ENCODE data around the gene PRPF19.

The PRPF19 gene

DNA sequence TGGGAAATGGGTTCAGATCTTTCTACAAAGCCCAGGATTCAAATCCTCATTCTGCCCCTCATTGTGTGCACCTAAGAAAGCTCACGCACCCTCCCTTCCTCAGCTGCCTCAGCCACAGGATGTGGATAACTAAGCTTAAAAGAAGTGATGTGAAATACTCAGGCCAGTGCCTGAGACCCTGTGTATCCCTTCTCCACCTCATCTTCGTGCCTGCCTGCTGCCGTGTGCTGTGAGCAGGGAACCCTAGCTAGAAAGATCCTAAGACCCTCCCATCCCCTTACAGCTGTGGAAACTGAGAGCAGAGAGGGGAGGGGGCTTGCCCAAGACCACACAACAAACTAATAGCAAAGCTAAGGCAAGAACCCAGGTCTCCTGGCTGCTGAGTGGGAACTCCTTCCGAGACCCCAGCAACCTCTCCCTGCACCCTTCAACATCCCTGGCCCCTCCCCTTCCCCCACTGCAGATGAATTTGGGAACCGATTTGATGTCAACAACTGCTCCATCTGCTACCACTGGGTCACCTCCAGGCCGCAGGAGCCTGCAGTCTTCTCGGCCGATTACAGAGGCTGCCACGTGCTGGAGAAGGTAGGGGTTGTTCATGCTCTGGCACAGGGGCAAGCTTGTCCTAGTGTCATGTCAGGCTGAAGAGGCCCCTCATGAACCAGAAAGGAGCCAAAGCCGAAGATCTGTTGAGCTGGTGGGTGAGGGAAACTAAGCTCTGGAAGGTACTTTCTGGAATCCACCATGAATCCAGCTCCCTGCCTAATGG lies 37.5 kb downstream of the PRPF19 start:
- Mint-ChIP-seq H3K4me3 (no peak overlapping the region), H3K27ac (peak overlapping the region in 1 of 2 donors; percentile 68), H3K27me3 (no peaks in the 10 kb centered on the region), H3K4me1 (peaks cover 41% of the 10 kb centered on the region), H3K9me3 (no peaks in the 10 kb centered on the region)
- ATAC-seq (no peak), DNase-seq (no peak)

DNA sequence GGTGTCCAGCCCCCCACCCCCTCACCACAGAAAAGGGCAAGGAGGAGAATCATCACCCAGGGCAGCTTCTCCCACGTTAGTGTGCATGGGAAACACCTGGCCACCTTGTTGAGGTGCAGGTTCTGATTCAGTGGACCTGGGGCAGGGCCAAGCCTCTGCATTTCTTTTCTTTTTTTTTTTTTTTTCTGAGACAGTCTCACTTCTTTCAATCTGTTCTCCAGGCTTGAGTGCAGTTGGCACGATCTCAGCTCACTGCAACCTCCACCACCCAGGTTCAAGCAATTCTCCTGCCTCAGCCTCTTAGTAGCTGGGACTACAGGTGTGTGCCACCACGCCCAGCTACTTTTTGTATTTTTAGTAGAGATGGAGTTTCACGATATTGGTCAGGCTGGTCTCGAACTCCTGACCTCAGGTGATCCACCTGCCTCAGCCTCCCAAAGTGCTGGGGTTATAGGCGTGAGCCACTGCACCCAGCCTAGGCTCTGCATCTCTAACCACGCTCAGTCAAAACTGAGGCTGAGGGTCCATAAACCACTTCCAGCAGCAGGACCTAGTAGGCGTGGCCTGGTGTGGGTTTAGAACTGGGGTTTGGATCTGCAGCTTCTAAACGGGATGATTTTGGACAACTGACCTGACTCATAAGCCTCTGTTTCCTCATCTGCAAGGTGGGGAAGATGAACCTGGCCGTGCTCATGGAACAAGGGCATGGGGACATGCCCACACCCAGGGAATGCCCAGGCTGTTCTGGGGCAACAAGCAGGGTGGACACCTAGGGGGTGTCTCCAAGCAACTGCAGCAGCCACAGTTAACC lies 38.3 kb downstream of the PRPF19 start:
- H3K27ac Mint-ChIP-seq: no peak overlapping the region
- no peak for ATAC-seq
- no peak for DNase-seq
- peaks cover 37% of the 10 kb centered on the region for H3K4me1 Mint-ChIP-seq
- no peaks in the 10 kb centered on the region for H3K27me3 Mint-ChIP-seq
- no peaks in the 10 kb centered on the region for H3K9me3 Mint-ChIP-seq
- H3K4me3 Mint-ChIP-seq: no peak overlapping the region

DNA sequence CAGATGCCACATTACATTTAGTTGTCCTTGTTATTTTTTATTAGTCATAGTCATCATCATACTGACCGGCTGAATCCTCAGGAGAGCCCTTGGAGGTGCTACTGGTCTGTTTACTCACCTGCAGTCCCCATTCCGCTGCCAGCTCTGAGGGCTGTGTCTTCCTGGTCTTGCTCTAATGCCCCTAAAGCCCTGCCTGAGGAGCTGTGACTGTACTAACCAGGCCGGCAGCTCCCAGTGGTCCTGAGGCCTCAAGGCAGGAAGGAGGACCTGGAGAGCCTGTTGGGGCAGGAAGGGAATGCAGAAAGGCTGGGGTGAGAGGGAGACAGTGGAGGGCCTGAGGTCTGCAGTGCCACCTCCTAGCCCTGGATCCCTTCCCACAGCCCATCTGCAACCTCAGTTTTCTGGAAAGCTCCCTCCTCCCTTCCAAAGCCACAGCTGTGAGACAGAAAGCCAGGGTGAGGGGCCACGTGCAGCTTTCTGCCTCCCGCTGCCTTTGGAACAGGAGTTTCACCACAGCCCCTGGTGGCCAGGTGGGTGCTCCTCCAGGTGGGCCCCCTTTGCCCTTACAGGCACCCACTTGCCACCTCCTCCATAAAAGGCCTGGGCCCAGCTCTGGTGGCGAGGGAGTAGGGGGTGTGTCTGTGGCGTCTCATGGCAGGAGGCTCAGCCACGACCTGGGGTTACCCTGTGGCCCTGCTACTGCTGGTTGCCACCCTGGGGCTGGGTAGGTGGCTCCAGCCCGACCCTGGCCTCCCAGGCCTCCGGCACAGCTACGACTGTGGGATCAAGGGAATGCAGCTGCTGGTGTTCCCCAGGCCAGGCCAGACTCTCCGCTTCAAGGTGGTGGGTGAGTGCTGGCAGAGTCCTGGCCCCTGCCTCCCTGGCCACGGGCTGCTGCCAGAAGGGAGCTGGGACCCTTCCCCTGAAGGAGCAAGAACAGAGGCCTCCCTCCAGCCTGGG lies 39.2 kb downstream of the PRPF19 start, which contains the start of gene ZP1:
Gene ZP1, plus strand, starts transcription at position 632 of the 960 bp plus-strand sequence. Its CDS starts 20 bp downstream, at position 652.
- DNase-seq: no peak
- Mint-ChIP-seq H3K4me1 (peaks cover 29% of the 10 kb centered on the region), H3K27ac (no peak within 1 kb of the TSS), H3K9me3 (no peaks in the 10 kb centered on the region), H3K4me3 (no peak within 1 kb of the TSS), H3K27me3 (no peaks in the 10 kb centered on the region)
- ATAC-seq: peak; percentile 18

DNA sequence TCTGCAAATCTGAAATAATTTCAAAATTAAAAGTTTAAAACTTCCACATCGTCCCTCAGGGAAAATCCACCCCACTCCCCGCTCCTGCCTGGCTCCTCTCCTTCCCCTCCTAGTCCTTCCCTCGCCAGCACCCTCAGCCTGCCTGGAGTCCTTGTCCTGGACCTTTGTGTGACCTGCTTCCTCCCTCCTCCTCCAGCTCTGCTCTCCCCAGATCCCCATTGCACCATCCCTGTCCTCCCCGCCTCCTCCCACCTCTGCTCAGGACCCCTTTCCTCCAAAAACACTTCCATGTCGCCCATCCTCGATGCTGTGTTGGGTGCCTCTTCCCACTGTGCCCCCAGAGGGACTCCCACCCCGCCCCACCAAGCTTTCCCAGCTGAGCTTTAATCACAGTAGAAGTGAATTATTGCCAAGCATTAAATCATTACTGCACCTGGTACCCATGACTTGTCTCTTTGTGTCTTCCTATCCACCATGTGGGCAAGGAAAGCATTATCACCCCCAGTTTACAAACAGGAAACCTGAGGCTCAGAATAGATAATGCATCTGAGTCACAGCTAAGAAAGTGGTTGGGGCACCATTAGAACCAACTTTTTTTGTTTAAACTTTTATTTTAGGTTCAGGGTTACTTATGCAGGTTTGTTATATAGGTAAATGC lies 41.4 kb downstream of the PRPF19 start:
- no peak overlapping the region for H3K4me3 Mint-ChIP-seq
- no peak overlapping the region for H3K27ac Mint-ChIP-seq
- no peak for ATAC-seq
- no peaks in the 10 kb centered on the region for H3K9me3 Mint-ChIP-seq
- H3K4me1 Mint-ChIP-seq: peaks cover 7% of the 10 kb centered on the region
- no peak for DNase-seq
- H3K27me3 Mint-ChIP-seq: no peaks in the 10 kb centered on the region

DNA sequence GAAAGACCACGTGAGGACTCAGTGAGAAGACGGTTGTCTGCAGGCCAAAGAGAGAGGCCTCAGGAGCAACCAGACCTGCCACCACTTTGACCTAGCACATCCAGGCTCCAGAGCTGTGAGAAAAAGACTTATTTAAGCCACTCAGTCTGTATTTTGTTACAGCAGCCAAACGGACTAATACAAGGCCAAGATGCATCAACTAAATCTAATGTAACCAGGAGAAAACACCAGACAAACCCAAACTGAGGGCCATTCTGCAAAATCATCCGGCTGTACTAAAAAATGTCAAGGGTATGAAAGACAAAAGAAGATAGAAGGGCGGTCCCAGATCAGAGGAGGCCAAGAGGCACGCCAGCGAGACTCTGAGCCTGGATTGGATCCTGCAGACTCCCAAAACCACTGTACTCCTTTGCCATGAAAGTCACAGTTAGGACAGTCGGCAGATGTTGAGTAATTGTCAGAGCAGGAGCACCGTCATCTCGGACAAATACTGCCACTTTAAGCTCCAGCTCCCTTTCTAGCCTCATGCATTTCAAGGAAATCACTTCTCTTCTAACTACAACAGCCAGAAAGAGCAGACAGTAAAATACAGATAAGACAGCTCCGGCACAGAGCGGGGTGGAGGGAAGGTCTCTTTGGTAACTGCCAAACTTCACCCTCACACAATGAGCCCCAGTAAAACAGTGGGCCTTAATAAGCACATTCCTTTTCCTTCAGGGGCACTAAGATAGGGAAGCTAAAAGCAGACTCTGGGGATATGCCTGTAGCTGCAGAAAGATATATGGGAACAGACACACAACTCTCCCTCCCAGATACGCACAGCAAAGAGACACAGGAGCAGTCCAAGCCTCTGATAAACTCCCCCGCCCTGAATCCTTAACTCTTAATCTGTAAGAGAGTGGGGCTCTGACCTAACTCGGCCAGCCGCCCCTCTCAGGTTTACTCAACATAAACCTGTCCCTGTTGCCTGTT lies 42.5 kb downstream of the PRPF19 start:
- no peaks in the 10 kb centered on the region for H3K9me3 Mint-ChIP-seq
- H3K27me3 Mint-ChIP-seq: no peaks in the 10 kb centered on the region
- no peak overlapping the region for H3K27ac Mint-ChIP-seq
- ATAC-seq (no peak), DNase-seq (no peak)
- no peak overlapping the region for H3K4me3 Mint-ChIP-seq
- peaks cover 12% of the 10 kb centered on the region for H3K4me1 Mint-ChIP-seq

DNA sequence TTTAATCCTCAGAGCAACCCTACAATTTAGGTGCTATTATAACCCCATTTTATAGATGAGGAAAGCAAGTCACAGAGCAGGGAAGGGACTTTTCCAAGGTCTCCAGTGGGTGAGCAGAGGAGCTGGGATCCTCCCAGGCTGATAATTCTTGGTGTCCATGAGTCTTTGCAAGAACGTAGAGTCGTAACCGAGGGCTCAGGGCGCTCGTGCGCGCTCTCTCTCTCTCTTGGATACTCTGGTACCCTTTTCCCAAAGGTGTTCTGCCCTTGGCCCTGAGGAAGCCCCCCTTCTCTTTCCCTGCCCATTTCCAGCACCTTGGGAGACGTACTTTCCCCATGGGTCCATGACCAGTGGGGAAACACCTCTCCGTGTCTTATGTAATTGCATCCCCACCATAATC lies 44.2 kb downstream of the PRPF19 start:
- no peak for ATAC-seq
- no peak for DNase-seq
- no peaks in the 10 kb centered on the region for H3K9me3 Mint-ChIP-seq
- no peaks in the 10 kb centered on the region for H3K27me3 Mint-ChIP-seq
- no peak overlapping the region for H3K4me3 Mint-ChIP-seq
- no peak overlapping the region for H3K27ac Mint-ChIP-seq
- H3K4me1 Mint-ChIP-seq: peaks cover 24% of the 10 kb centered on the region

DNA sequence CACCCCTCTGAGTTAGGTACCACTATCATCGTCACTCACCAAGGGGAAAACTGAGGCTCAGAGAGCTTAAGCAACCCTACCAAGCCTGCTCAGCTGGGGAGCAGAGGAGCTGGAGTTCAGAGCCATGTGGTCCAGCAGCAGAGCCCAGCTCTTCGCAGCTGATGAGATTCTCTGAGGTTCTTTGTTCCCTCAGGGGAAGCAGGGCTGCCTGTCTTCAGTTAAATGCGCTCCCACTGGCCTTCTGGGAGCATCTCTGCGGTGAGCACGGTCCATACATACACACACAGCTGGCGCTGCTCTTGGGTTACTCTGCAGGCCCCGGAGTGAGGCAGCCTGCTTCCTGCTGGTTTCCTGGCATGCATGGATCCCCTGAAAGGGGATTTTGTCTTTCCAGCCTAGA lies 45.4 kb downstream of the PRPF19 start:
- no peak overlapping the region for H3K4me3 Mint-ChIP-seq
- H3K9me3 Mint-ChIP-seq: no peaks in the 10 kb centered on the region
- DNase-seq (no peak), ATAC-seq (no peak)
- no peaks in the 10 kb centered on the region for H3K27me3 Mint-ChIP-seq
- H3K27ac Mint-ChIP-seq: no peak overlapping the region
- H3K4me1 Mint-ChIP-seq: peaks cover 32% of the 10 kb centered on the region

DNA sequence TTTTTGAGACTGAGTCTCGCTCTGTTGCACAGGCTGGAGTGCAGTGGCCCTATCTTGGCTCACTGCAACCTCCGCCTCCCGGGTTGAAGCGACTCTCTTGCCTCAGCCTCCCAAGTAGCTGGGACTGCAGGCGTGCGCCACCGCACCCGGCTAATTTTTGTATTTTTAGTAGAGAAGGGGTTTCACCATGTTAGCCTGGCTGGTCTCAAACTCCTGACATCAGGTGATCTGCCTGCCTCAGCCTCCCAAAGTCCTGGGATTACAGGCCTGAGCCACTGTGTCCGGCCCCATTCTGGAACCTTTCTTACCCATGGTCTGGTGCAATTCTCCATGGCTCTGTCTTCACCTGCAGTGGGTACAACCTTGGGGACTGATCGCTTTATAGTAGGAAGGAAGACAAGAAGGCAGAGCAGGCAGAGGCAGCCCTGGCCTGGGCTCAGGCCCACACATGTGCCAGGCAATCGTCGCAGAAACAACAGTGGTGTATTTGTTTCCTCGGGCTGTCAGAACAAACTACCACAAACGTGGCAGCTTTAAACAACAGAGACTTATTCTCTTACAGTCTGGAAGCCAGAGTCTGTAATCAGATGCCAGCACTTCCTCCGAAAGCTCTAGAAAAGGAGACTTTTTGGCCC lies 46.7 kb downstream of the PRPF19 start:
- Mint-ChIP-seq H3K4me3 (no peak overlapping the region), H3K9me3 (no peaks in the 10 kb centered on the region), H3K27me3 (no peaks in the 10 kb centered on the region), H3K27ac (peak overlapping the region; percentile 73 to 87), H3K4me1 (peaks cover 44% of the 10 kb centered on the region)
- DNase-seq: no peak
- ATAC-seq: no peak

DNA sequence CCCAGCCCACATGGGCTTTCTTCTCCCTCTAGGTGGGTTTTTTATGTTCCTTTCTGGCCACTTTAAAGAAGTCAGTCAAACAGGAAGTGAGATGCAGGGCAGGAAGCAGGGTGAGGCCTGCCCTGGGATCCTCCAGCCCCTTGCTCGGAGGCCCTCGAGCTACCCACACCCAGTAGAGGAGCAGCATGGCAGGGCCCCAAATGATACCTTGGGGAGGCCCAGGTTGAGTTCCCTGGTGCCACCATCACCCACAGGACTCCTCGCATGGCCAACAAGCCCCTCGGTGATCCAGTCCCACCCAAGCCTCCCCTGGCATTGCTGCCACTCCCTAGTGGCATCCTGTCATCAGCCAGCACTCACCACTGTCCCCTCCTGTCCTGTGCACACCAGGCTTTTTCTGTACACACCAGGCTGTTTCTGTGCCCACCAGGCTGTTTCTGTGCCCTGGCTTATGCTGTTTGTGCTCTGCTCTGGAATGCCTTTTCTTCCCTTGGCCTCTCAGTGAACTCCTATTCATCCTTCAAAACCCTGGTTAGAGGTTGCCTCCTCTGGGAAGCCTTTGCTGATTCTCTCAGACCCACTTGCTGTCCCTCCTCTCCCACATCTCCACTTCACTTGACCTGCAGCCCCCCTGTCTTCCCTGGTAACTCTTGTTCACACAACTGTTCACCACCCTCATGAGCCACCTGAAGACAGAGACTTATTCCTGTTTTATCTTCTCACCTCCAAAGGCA lies 47.5 kb downstream of the PRPF19 start:
- DNase-seq: peak in 1 of 2 donors; percentile 29
- peak; percentile 80 for ATAC-seq
- H3K27me3 Mint-ChIP-seq: no peaks in the 10 kb centered on the region
- H3K4me3 Mint-ChIP-seq: no peak overlapping the region
- no peaks in the 10 kb centered on the region for H3K9me3 Mint-ChIP-seq
- peaks cover 44% of the 10 kb centered on the region for H3K4me1 Mint-ChIP-seq
- peak overlapping the region; percentile 88 to 93 for H3K27ac Mint-ChIP-seq

DNA sequence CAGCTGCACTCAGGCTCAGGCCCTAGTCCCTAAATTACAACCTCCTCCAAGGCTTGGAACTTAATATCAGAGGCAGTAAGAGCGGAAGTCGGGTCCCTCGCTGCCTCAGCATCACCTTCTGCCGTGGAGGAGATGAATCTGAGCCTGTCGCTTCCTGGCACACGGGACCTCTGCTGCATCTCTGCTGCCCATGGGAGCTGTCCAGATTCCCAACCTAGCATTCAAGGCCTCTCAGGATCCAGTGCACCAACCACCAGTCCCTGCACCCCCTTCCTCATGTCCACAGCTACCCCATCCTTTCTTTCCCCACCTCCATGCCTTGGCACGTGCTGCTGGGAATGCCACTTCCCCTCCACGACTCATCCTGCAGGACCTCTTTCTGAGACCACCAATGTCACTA lies 48.1 kb downstream of the PRPF19 start:
- no peaks in the 10 kb centered on the region for H3K27me3 Mint-ChIP-seq

DNA sequence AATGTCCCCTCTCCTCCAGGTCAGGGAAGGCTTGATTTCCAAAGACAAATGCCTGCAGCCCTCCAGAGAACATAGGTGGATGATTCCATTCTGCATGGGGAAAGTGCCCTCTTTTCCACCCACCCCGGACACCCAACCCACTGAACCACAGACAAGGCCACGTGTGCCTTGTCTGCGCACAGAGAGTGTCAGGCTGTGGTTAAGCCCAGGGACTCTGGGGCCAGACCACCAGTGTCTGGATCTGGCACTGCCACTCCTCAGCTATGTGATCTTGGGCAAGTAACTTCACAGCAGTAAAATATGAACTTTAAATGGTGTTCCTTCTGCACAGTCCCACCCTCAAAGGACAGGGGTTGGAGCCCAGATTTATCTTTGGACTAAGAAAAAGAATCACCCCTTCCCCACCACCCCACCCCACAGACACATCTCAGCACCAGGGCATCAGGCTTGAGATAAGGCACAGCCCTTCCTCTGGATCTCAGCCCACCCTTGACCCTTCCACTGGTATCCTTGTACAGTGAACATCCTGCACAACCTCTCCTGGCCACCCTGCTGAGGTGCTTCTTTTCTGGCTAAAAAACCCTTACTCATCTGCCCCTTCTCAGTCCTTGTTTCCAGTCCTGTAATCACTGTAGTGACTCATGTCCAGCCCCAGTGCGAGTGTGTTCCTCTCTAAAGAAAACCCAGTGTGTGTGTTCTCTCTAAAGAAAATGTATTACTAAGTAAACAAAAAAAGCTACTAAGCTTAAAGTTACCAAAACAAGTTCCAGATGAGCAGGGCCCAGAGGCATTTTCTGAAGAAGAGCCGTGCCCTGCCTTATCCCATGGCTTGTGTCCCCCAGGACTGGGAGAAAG lies 48.8 kb downstream of the PRPF19 start:
- DNase-seq (no peak), ATAC-seq (peak; percentile 34)
- Mint-ChIP-seq H3K27ac (peak overlapping the region in 1 of 2 donors; percentile 71), H3K9me3 (no peaks in the 10 kb centered on the region), H3K4me3 (no peak overlapping the region), H3K27me3 (no peaks in the 10 kb centered on the region), H3K4me1 (peaks cover 44% of the 10 kb centered on the region)

More for the DNA sequence above, 48.1 kb downstream of the PRPF19 start:
- H3K4me1 Mint-ChIP-seq: peaks cover 44% of the 10 kb centered on the region
- ATAC-seq (no peak), DNase-seq (no peak)
- no peaks in the 10 kb centered on the region for H3K9me3 Mint-ChIP-seq
- peak overlapping the region in 1 of 2 donors; percentile 93 for H3K27ac Mint-ChIP-seq
- no peak overlapping the region for H3K4me3 Mint-ChIP-seq

Measured in stimulated activated naive CD8-positive, alpha-beta T cell treated with anti-CD3 and anti-CD28 coated beads, Interleukin-15, amount 100 ng/mL, for 72 hours (primary cell).